Measurements from ENCODE around the gene PITRM1.

PITRM1 gene

DNA sequence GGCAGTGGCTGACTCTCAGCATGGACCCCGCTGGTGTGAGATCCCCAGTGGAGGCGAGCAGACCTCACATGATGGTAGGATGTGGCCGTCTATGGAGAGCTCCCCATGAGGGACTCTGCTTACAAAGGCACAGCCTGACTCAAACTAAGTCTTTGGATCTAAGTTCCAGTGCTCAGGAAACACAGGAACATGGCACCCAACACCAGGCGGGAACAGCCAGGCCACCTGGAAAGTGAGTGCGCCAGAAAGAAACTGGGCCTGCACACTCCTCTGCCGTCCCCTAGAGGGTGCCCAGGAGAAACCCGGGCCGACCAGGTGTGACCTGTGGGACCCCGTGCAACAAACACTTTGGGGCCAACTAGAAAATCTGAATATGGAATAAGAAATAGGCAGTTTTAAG lies 10.0 kb downstream of the PITRM1 start:
- DNase-seq, result no peak

DNA sequence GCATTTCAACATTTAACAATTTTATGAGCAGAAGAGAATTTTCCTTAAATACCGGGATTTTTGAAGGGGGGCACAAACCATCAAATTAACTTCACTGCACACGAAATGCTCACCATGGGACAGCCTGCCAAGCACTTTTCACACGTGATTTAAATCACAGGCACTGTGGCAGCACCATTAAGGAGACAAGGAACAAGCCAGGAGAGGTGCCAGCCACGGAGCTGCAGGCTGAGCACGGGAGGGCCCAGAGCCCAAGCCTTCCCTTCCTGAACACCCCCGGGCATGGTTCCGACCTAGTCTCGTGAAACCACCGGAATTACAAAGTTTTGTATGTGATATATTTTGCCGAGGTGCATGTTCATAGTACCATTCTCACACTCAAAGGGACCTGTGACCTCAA lies 13.4 kb downstream of the PITRM1 start:
- no peak for DNase-seq

DNA sequence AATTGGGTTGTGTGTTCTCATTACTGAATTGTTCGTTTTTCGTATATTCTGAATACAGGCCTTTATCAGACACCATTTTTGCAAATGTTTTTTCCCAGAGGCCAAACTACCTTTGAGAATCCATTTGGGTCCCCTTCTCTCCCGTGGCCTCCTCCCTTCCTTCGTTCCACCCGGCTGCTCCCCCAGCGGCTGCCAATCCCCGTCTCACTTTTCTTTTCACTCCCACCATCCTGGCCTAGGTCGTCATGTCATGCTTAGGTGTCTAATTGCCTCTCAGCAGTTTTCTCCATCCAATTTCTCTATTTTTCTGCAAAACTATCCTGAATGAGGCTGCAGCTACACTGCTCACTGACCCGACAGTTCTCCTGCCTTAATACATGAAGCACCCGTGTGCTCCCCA lies 17.9 kb downstream of the PITRM1 start:
- no peak for DNase-seq

DNA sequence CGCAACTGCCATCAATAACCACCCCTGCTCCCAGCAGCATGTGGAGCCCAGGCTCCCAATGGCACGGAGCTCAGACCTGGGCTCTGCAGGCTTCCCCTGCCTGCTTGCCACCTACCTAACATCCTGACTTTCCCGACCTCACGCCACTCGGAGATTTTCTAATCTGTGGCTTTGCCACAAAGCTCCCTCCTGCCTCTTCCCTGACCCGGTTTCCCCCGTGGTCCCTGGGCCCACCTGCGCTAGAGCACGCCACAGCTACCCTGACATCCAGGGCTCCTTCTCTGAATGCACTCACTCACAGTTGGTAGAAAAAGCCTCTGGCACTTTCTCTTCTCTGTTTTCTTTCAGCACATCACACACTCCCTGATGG lies 20.0 kb downstream of the PITRM1 start:
- no peak for DNase-seq

DNA sequence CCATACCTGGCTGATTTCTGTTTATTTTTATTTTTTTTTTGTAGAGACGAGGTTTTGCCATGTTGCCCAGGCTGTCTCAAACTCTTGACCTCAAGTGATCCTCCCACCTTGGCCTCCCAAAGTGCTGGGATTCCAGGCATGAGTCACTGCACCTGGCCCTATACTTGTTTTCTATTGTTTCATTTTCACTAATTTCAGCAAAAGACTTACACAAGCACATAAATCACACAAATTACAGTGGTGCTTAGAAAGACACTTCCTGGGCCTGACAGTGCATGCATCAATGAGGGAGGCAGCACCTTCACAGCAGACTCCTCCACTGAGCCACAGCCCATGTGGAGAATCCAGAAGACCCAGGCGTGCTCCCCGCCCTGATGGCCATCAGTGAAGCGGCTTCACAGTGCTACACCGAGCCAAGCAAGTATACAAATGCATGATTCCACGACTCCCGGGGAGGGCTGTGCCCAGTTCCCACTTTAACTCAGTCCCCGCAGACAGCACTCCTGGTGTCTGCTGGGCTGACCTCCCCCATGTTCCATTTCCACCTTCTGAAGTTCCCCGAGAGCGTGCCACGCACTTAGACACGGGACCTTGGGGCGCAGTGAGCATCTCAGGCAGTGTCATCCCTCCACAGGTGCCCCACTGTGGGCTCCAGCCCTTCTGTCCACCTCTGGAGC lies 20.6 kb downstream of the PITRM1 start:
- DNase-seq, result no peak

DNA sequence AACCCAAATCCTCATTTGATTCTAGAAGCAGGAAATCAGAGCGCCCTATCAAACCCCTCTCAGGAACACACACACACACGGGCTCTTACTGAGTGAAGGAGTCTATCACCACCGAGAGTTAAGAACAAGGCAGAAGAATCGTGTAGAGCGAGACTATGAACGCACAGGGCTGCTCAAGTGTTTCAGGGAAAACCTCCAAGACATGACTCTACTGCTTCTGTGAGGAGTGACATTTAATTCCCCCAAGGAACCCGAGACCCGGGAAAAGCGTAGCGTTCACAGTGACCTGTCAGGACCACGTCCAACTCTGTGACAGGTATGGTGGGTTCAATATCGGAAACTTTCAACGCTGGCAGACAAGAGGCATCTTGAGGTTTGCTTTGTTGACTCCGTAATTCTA lies 21.6 kb downstream of the PITRM1 start:
- no peak for DNase-seq

DNA sequence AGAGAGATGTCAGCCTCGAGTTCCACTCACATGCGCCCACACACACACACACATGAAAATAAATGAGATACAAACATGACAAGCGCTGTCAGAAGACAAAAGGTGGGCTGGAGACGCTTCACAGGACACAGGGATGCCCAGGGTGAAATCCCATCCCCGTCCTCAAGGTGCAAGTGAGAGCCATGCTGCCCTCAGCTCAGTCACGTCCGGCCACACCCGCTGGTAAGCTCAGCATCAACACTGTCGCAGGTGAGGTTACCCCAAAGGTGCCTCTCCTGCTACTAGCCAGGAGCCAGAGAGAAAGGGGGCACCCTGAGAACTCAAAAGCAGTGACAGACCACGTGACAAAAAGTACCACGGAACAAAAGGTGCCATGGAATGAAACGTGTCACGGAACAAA lies 22.2 kb downstream of the PITRM1 start:
- no peak for DNase-seq

DNA sequence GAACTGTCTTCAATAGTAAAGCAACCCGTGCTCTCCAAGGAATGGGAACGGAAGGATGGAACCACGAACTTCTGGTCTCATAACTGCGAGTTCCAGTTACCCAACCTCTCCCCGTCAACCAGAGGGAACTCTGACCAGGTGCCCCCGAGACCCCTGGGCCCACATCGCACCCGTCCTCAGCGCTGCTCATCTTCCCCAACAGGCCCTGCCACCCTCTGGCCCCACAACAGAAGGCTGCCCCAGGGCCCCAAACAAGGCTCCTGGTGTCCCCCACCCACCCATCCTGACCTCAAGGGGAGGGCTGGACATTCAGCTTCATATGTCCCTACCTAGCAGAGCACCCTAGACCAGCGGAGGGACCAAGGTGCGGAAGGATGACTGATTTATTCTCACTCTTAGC lies 22.7 kb downstream of the PITRM1 start:
- no peak for DNase-seq

DNA sequence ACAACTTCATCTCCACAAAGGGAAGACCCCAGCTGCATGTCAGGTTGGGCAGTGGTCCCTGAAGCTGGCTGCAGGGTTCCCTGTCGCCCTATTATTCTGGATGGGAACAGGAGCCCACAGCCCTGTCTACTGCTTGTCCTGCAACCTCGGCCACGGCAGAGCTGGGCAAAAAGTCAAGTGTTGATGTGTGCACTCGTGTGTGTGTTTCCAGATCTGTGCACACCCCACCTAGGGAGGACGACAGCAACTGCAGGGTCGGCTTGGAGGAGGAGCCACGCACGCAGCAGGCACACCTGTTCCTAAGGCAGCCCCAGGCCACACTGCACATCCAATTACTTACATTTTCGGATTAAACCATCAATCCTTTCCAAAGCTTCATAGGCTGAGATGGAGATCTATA lies 23.6 kb downstream of the PITRM1 start:
- DNase-seq, result no peak

DNA sequence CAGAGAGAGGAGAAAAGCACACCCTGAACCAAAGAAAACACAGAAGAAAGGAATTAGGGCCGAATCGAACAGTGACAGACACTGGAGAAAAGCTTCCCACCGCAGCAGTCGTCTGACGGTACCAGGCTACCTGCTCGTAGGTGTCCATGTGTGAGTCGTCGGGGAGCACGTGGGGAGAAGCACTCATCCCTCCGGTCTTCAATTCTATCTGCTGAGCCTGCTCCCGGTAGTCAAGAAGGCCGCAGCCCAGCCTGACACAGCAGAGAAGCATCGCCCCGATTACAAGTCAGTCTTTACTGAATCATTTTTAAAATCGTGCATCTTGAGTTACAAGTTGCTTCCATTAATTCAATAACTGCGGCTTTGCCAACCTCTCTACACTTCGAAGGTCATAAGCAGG lies 24.5 kb downstream of the PITRM1 start:
- DNase-seq, result no peak

DNA sequence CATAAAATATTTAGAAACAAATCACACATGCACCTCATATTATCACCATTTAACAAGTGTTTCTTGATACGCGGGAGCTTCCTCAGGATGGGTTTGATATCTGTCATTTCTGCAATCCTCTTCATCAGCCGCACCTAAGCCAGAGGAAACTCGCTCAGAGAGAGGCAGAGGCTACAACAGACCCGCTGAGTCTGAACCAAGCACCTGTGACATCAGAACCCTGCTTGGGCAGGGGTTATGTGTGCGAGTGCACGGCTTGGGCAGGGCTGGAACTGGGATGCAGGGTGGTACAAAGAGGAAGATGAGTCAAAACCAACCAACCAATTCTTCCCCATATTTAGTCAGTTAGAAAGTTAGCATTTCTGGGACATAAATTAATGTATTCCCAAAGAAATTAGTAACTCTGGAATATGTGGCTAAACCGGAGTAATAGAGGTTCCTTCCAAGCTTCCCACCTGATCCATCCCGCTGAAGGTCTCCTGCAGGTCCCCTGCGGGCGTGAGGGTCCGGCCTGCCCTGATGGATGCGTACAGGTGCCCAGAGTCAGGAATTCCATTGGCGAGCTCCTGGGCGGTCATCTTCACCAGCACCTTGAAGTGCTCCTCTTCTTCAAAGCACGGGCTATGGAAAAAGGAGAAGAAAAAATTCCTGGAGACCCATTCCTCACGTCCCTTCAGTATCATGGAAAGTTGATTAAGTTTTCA lies 25.3 kb downstream of the PITRM1 start:
- DNase-seq, result no peak

DNA sequence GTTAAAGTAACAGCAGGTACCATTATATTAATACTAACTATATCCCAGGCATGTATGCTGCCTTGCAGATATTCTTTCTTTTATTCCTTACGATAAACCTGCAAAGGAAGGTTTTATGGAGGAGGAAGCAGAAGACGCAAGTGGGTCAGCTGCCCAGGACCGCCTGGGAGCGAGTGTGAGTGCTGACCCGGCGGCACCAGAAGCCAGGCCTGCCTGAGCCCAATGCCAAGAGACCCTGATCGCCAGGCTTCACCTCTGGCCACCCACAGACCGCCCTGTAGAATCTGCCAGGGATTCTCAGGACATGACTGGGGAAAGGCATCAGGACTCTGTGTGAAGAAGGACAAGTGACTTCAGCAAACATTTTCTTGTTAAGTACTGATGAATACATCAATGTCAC lies 26.3 kb downstream of the PITRM1 start:
- no peak for DNase-seq

DNA sequence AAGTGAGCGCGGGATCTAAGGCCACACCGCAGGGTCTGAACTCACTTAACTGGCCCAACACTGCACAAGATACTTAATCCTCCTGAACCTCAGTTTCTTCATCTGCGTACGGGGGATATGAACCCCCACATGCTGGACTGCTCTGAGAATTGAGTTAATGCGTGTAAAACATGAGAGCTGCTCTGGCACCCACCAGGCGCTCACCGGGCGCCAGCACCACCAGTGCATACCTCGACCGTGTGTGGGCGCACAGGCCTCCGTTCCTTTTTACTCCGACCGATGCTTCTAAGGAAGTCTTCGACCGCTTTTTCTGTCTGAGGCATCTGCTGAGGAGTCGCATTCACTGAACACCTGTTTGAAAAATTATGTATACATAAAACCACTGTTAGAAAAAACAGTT lies 27.2 kb downstream of the PITRM1 start:
- no peak for DNase-seq

DNA sequence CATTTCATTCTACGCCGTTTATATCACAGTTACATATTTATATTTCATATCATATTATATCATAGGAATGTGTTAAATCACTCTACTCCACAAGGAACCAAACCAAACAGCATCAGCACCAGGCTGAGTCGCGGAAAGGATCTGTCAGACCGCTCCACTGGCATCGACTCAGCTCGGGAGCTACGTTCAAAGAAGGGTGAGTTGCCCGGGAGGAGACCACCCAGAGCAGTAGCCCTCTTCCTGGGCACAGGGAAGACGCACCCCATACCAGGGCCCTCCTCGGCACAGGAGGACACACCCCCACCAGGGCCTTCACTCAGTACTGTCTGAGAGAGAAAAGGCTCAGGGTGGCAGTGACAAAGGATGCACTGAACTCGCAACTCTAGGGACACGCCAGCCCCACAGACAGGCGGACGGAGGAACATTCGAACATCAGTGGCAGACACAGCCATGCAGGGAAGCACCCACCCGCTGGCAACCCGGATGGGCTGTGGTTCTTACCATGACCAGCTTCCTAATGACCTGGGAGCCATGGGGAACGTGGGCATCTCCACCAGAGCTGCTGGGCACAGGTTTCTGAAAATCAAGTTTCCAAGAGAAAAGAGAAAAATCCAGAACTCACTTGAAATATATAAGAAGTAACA lies 28.7 kb downstream of the PITRM1 start:
- no peak for DNase-seq

DNA sequence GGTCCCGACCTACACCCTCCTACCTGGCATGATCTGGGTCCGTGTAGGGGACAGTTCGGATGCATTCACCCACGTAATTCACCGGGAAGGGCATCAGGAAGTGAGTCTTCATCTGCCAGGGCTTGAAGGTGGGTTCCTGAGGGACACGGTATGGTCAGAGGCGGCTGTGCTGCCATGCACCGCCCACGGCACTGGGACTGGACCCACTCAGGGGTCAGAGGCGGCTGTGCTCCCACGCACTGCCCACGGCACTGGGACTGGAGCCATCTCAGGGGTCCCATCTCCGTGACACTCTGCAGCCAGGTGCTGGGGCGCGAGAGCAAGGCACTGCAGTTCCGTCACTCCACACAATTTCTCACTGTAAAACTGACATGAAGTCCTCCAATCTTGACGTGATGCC lies 29.2 kb downstream of the PITRM1 start:
- no peak for DNase-seq

DNA sequence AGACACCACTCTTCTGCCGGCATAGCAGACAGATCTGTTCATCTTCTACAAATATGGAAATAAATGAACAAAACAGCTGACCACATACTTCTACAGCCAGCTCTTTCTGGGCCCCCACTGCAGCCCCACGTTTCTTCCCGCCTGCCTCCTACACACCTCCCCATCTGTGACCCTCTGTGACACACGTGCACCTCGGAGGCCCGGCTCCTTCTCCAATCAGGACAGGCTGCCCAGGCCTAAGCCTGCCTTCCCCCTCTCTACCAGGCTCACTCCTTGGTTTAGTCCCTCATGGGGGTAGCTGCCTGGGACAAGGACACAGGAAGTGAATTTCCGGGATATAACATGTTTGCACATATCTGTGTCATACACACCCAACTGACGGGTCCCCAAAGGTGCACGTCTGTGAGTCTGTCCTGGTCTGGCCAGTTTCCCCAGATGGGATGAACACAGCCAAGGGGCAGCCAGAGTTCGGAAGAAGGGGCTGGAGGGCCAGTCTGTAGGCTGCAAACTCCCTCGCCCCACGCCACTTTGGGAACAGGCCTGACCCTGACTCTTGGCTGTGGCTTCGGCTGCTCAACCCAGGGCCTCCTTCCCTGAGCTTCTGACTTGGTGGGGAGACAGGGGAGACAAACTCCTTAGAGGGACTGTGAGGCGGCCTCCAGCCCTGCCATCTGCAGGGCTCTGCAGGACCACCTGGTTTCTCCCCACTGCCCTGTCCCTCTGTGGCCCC lies 30.3 kb downstream of the PITRM1 start:
- no peak for DNase-seq

DNA sequence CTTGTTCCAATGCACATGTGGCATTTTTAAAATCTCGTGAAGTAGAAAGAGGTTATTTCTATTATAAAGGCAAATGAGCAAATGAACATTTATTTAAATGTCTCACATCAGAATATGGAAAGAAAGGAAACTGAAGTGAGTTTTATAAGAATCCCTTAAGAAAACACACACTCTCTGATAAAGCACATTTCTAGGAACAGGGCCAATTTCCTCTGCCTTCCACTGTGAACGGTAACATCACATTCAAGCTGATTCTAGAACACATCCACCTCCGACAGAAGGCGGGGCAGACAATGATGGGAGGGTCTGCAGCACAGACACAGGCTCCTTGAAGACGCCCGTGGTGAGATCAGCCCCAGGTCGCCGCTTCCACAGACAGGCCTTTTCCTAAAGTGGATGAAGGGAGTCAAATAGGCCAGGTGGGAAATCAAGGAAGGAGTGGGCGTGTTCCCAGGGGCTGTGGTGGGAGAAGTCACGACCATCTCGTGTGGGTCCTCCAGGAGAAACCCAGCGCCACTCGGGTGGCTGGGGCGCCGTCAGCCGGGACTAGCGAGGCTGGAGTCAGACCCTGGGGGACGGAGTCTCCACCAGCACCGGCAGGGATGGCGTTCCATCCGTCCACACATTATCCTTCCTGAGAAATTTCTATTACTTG lies 31.1 kb downstream of the PITRM1 start:
- DNase-seq, result no peak

DNA sequence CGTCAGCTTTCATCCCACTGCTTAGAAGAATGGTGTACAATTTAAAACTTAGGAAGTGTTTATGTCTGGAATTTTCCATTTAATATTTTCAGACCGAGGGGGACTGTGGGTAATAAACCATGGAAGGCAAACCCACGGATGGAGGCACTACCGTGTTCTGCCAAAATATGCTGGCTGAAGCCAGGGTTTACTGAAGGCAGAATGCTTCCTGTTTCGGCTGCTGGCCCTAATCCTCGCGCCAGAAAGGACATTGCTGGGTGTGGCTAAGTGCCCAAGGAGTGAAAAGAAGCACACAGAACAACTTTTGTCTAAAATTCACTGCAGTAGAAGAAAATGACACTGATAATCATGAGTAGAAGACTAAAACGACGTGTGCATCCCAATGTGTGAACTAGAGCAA lies 32.3 kb downstream of the PITRM1 start:
- no peak for DNase-seq

DNA sequence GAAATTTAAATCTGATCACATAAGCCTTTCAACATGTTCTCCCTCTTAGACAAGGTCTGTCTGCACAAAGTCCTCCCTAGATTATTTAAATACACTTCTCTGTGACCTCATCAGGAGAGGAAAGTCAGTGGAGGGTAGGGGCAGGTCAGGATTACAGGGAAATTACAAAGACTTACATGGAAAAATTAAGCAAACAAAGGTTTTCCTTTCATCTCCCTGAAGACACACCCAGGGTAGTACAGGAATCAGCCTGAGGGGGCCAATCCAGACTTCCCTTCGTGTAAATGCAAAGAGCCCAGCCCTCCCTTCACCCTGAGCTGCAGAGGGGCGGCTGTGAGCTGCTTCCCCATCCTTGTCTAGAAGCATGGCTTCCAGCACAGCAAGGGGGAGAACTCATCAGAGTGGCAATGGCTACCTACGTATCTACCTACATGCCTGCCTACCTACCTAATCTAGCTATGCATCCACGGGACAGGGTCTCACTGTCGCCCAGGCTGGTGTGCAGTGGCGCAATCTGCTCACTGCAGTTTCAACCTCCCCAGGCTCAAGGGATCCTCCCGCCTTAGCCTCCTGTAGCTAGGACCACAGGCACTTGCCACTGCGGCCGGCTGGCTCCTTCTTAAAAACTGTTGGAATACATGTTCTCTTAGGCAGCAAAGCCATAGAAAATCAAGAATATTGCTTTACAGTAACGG lies 33.2 kb downstream of the PITRM1 start:
- DNase-seq, result no peak

DNA sequence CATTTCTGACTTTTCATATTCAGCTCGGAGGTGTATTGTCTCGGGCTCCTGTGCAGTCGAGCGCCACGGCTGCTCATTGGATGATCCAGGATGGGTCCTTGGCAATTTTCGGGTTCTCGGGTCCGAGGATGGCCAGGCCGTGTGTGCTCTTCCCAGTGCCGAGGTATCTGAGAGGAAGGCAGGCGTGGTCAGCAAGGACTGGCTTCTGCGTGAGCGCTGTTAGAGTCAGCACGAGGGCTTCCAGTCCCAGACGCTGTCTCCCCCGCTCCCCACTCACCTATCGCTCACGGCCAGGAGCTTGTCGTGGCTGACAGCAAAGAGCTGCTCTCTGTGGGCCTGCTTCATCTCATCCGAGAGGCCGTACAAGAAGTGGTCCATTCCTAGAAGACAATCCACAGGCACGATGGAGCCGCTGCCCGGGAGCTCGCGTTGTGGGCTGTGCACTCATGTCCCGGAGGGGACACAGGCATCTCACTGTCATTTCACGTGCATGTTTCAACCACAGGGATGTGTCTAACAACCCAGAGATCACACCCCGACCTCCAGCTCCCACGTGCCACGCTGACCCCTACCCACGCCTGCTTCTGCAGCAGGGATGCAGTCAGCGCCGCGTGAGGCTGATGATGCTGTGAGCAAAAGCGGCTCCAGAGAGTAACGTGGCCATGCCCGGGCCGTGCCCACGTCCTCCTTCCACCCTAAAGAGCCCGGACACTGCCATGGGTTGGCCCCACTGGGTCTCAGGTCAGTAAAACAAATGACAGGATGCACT lies 34.4 kb downstream of the PITRM1 start:
- no peak for DNase-seq

DNA sequence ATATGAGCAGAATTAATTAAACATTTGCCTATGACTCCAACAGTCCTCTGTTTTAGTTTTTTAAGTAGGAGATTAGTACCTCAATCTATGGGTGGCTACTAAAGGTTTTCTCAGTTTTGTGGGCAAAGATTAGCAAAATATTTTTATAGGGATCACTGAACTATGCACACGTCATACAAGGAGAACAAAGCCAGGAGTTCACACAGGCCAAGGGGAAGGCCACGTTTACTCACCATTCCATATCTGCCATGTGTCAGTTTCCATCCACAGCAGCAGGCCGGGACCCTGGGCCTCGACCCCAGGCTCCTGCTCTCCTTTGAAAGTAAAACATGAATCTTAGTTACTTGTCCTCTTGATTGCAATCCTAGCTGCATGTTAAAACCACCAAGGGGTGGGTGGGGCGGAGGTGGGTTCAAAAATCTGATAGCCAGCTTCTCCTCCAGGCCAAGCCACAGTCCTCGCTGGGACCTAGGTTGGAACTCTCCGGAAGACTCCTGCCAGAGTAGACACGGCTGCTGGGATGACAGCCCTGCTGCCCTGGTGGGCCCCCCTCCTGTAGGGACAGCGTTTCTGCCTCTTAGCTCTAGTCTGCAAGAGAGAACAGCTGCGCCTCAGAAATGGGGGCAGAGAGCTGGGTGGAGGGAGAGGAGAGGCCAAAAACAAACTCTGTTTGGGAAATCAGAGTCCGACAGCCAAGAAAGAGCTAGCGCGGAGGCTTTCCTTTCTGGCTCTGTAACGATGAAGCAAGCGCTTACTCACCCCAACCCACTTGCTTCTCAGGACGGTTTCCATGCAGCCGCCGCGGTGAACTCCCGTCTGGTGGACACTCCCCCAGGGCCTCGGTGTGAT lies 35.6 kb downstream of the PITRM1 start:
- DNase-seq, result no peak

Measured in DMS153 (cell line).